ENCODE results near the gene EML1.

The EML1 gene

DNA sequence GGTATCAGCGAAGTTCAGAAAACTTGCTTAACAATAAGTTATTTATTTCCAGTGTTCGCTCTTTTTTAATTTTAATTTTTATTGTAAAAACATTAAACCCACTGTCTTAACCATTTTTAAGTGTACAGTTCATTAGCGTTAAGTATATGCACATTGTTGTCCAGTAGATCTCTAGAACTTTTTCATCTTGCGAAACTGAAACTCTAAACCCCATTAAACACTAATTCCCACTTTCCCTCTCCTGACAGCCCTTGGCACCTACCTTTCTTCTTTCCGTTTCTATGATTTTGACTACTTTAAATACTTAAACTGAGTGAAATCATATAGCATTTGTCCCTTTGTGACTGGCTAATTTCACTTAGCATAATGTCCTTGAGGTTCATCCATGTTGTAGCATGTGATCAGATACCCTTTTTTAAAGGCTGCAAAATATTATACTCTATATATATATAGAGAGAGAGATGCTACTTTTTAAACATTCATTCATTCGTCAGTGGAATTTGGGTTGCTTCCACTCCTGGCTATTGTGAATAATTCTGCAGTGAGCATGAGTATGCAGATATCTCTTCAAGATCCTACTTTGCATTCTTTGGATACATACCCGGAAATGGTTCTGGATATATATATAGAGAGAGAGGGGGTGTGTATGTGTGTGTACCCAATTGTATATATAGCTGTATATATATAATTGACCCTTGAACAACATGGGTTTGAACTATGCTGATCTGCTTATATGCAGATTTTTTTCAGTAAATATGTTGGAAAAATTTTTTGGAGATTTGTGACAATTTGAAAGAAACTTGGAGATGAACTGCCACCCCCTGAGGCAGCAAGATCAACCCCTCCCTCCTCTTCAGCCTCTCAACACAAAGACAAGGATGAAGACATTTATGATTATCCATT is 197.3 kb downstream of the EML1 start:
- DNase-seq (ENCODE audit: low spot score): no peak

DNA sequence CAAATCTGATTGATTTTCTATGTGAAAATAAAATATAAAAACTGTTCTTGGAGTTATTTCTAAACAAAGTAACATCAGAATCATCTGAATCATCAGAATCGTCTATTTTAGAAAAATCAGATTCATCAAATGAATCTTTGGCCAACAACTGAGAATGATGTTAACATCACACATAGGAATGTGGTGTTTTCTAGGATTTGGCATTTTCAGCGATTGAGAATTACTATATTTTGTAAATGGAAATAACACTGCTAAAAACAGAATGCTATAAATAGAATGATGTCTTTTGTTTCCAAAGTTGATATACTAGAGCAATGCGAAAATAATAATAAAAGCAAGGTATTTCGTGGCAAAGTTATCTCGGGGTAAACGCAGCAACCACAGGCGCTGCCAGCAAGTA is 198.1 kb downstream of the EML1 start:
- DNase-seq (ENCODE audit: low spot score): no peak

Data from pons (tissue), 1 donor.